A549 (cell line): ENCODE results near the gene DGKH. TPM values are rescaled to one million over a fixed set of nuclear protein-coding genes. Genes with fewer than 3 reads are reported as not detected.

Experiments
- ATAC-seq, 2 experiments: fragments of 200-7000 bp in 1 of 2; fragments of >200 bp in 1 of 2; cut with Nextera tagmentation in 1 of 2; cut with Tn5 transposase in 1 of 2; 3 replicates each; pipeline versions ENCODE4 v1.8.0 to v1.9.1; 2018 to 2020; ENCODE audit warnings: mild to moderate bottlenecking in 1 of 2, moderate library complexity in 1 of 2
- CTCF ChIA-PET: fragments of 300-600 bp; sonication (Branson Sonifier 250); formaldehyde crosslinking; extraction: SDS; loops from one replicate; lab custom pipeline; 2021; ENCODE audit warnings: antibody characterized with exemption, inconsistent platforms; lab: Yijun Ruan, JAX
- POLR2A ChIA-PET: fragments of 350-600 bp; formaldehyde crosslinking; extraction: SDS; loops from one replicate; lab custom pipeline; 2021; ENCODE audit warnings: antibody characterized with exemption, inconsistent platforms; lab: Yijun Ruan, JAX
- DNase-seq, 2 experiments: peaks; one replicate each; pipeline versions ENCODE4 v3.0.0 to v3.0.0-alpha.2; 2011 to 2016; ENCODE audit warnings: low read depth in 1 of 2, low spot score in 1 of 2
- FAIRE-seq: peaks from 2 replicates; lab custom pipeline; 2011; peaks lifted over from hg19 to GRCh38; lab: Jason Lieb, UNC
- H3K27ac ChIP-seq, 2 experiments: fragments of >200 bp; sonication (Bioruptor Twin); formaldehyde crosslinking; 3 replicates each; pipeline ENCODE4 v1.5.1; 2016 to 2017
- H3K4me1 ChIP-seq: fragments of >200 bp; sonication (Bioruptor Twin); formaldehyde crosslinking; 3 replicates; pipeline ENCODE4 v1.6.1; 2016
- H3K4me2 ChIP-seq: fragments of >200 bp; sonication (Bioruptor Twin); formaldehyde crosslinking; 3 replicates; pipeline ENCODE4 v1.6.1; 2016
- H3K4me3 ChIP-seq: fragments of >200 bp; sonication (Bioruptor Twin); formaldehyde crosslinking; 3 replicates; pipeline ENCODE4 v1.5.1; 2016
- H3K9me3 ChIP-seq: fragments of >200 bp; sonication (Bioruptor Twin); formaldehyde crosslinking; 3 replicates; pipeline ENCODE4 v1.6.1; 2016
- EHMT2 ChIP-seq: fragments of 200-600 bp; sonication (generic); IDR thresholded peaks from 2 replicates; pipeline ENCODE4 v1.6.1; 2016; ENCODE audit warnings: antibody characterized with exemption, low read depth, mild to moderate bottlenecking, moderate library complexity
- FOSB ChIP-seq: fragments of 250-450 bp; sonication (Bioruptor Pico); IDR thresholded peaks from 2 replicates; pipeline ENCODE4 v1.5.0; 2020; ENCODE audit warnings: mild to moderate bottlenecking, moderate library complexity
- FOXS1 ChIP-seq: fragments of 250-450 bp; sonication (Bioruptor Pico); IDR thresholded peaks from 2 replicates; pipeline ENCODE4 v1.5.0; 2020; ENCODE audit warnings: mild to moderate bottlenecking, moderate library complexity
- HES2 ChIP-seq: fragments of >200 bp; sonication (Bioruptor Twin); formaldehyde crosslinking; IDR thresholded peaks from 2 replicates; pipeline ENCODE4 v1.6.1; 2016
- HEYL ChIP-seq: fragments of 250-450 bp; sonication (Bioruptor Pico); IDR thresholded peaks from 2 replicates; pipeline ENCODE4 v1.8.0; 2021; ENCODE audit warnings: mild to moderate bottlenecking, moderate library complexity
- HMGXB4 ChIP-seq: fragments of 250-450 bp; sonication (Bioruptor Pico); IDR thresholded peaks from 2 replicates; pipeline ENCODE4 v1.5.0; 2021; ENCODE audit warnings: mild to moderate bottlenecking, moderate library complexity, borderline replicate concordance
- HOXB13 ChIP-seq: fragments of 250-450 bp; sonication (Bioruptor Pico); IDR thresholded peaks from 2 replicates; pipeline ENCODE4 v1.5.0; 2020; ENCODE audit warnings: low read depth, mild to moderate bottlenecking, moderate library complexity
- KDM1A ChIP-seq: fragments of 200-600 bp; sonication (generic); IDR thresholded peaks from 2 replicates; pipeline ENCODE4 v1.6.1; 2016; ENCODE audit warnings: low read depth, mild to moderate bottlenecking
- KDM5A ChIP-seq: fragments of 200-600 bp; sonication (generic); IDR thresholded peaks from 2 replicates; pipeline ENCODE4 v1.6.1; 2016; ENCODE audit warnings: antibody characterized with exemption, mild to moderate bottlenecking
- NFE2L2 ChIP-seq: fragments of 150-350 bp; conservative IDR thresholded peaks from 2 replicates; pipeline ENCODE4 v1.6.1; 2014; ENCODE audit warnings: low read length
- NR3C1 ChIP-seq: fragments of >200 bp; sonication (Bioruptor Twin); formaldehyde crosslinking; IDR thresholded peaks from 3 replicates; pipeline ENCODE4 v1.6.1; 2017
- RCOR1 ChIP-seq: fragments of 150-350 bp; IDR thresholded peaks from 2 replicates; pipeline ENCODE4 v1.6.1; 2014; ENCODE audit warnings: antibody characterized with exemption, low read length, low read depth
- TFCP2L1 ChIP-seq: fragments of 250-450 bp; sonication (Bioruptor Pico); IDR thresholded peaks from 2 replicates; pipeline ENCODE4 v1.5.0; 2021; ENCODE audit warnings: mild to moderate bottlenecking
- TP53 ChIP-seq: fragments of 250-450 bp; sonication (Bioruptor Pico); IDR thresholded peaks from 2 replicates; pipeline ENCODE4 v1.5.0; 2021; ENCODE audit warnings: mild to moderate bottlenecking, moderate library complexity
- USF2 ChIP-seq: fragments of 450-650 bp; IDR thresholded peaks from 2 replicates; pipeline ENCODE4 v1.6.1; 2014; ENCODE audit warnings: antibody characterized with exemption
- ZFP36 ChIP-seq: fragments of 450-650 bp; IDR thresholded peaks from 2 replicates; pipeline ENCODE4 v1.6.1; 2014; ENCODE audit warnings: borderline replicate concordance; ENCODE audit not compliant: partially characterized antibody
- ZSCAN20 ChIP-seq: fragments of 250-450 bp; sonication (Bioruptor Pico); IDR thresholded peaks from 2 replicates; pipeline ENCODE4 v1.8.0; 2022; ENCODE audit warnings: mild to moderate bottlenecking, moderate library complexity
- WGBS: methylation state at CpG from one replicate; pipeline ENCODE4 v1.1.6; 2017; ENCODE audit errors: missing lambda C conversion rate; 5-methylcytosine and 5-hydroxymethylcytosine counted together
- polyA plus RNA-seq, 4 experiments: library from polyadenylated mRNA; depleted of rRNA in 3 of 4; stranded (reverse); fragments of >200 nt; fragmentation: RNase III in 1 of 4; extraction: RNeasy Plus Mini Kit Qiagen cat#74134 plus additional on column Dnase treatment in 1 of 4; gene quantifications; 2 replicates in 3 of 4; 3 replicates in 1 of 4; pipeline ENCODE4 v1.2.3, GENCODE V29; 2011 to 2017
- TF ChIP-seq, protein P1 (sequence below): IDR thresholded peaks from 2 replicates; pipeline ENCODE4 v1.6.1; 2012
- TF ChIP-seq, protein P2 (sequence below): IDR thresholded peaks from 2 replicates; pipeline ENCODE4 v1.6.1; 2012

Gene DGKH
- polyA plus RNA-seq, 2 of the 4 experiments (the other 2 are of a cell fraction): 3.8 to 6.7 TPM

GRCh38 chr13:42170029-42170428, 121.6 kb downstream of the DGKH start:
- POLR2A ChIA-PET: no interaction called here
- H3K4me1 ChIP-seq: peaks cover 4% of the 10 kb centered on the region; the same call in 1 of the 3 replicates
- FAIRE-seq: no peak
- H3K27ac ChIP-seq: no peak overlapping the region
- 80% methylated on average over 5 of the region's 5 CpGs for WGBS
- H3K4me3 ChIP-seq: no peak overlapping the region
- no peak for DNase-seq
- no peak overlapping the region for H3K4me2 ChIP-seq
- no peaks in the 10 kb centered on the region for H3K9me3 ChIP-seq
- no peak for ATAC-seq
- TF ChIP-seq FOXS1 (CRISPR knock-in tag): no peak
- no peak for TF ChIP-seq KDM5A
- no peak for TF ChIP-seq FOSB
- no peak for TF ChIP-seq HES2
- no peak for TF ChIP-seq HMGXB4 (CRISPR knock-in tag)
- no peak for TF ChIP-seq HOXB13 (CRISPR knock-in tag)
- TF ChIP-seq KDM1A: no peak
- CTCF ChIA-PET: no interaction called here

- ChIA-PET CTCF (no interaction called here), POLR2A (no interaction called here)
- ATAC-seq: no peak
- Histone ChIP-seq H3K27ac (no peak overlapping the region; a peak in 1 of 6 replicates), H3K4me2 (no peak overlapping the region), H3K4me1 (peaks cover 4% of the 10 kb centered on the region; the same call in 1 of the 3 replicates), H3K9me3 (no peaks in the 10 kb centered on the region), H3K4me3 (no peak overlapping the region)
- no peak for DNase-seq
- FAIRE-seq: no peak
- 68% methylated on average over 4 of the region's 4 CpGs for WGBS
- TF ChIP-seq, protein P1, sequence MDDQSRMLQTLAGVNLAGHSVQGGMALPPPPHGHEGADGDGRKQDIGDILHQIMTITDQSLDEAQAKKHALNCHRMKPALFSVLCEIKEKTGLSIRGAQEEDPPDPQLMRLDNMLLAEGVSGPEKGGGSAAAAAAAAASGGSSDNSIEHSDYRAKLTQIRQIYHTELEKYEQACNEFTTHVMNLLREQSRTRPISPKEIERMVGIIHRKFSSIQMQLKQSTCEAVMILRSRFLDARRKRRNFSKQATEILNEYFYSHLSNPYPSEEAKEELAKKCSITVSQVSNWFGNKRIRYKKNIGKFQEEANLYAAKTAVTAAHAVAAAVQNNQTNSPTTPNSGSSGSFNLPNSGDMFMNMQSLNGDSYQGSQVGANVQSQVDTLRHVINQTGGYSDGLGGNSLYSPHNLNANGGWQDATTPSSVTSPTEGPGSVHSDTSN: no peak
- TF ChIP-seq, protein P2, sequence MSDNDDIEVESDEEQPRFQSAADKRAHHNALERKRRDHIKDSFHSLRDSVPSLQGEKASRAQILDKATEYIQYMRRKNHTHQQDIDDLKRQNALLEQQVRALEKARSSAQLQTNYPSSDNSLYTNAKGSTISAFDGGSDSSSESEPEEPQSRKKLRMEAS: no peak
- TF ChIP-seq FOSB (no peak), NFE2L2 (no peak), EHMT2 (no peak), HEYL (CRISPR knock-in tag) (no peak), TP53 (CRISPR knock-in tag) (no peak), ZFP36 (no peak), TFCP2L1 (CRISPR knock-in tag) (no peak), ZSCAN20 (CRISPR knock-in tag) (no peak), FOXS1 (CRISPR knock-in tag) (no peak), RCOR1 (no peak), NR3C1 (no peak), HMGXB4 (CRISPR knock-in tag) (no peak), USF2 (no peak)
Measured at GRCh38 chr13:42173789-42174343, 125.4 kb downstream of the DGKH start.
